Thoracic aorta (tissue), 2 donors: ENCODE results near the gene RASAL3. TPM values are rescaled to one million over a fixed set of nuclear protein-coding genes. Genes with fewer than 3 reads are reported as not detected.
"Not testable (repeated sequence)": the region's sequence is repeated elsewhere in the genome, so short reads cannot be mapped to it uniquely, and the experiment has no call there.

Experiments
- ATAC-seq: fragments of 150-250 bp; one replicate; pipeline ENCODE4 v1.8.0; 2017; ENCODE audit warnings: low read depth; ENCODE audit not compliant: insufficient number of reproducible peaks, low FRiP score
- DNase-seq: peaks from one replicate; pipeline ENCODE4 v3.0.0-alpha.2; 2020; ENCODE audit warnings: low spot score
- H3K27ac ChIP-seq, 2 donors: fragments of 200-600 bp; sonication (generic); 1 replicate in 1 of 2; 2 replicates in 1 of 2; pipeline ENCODE4 v1.5.1; 2016; ENCODE audit warnings: mild to moderate bottlenecking in 2 of 2, moderate library complexity in 2 of 2
- H3K27me3 ChIP-seq: fragments of 200-600 bp; sonication (generic); replicated peaks from 2 replicates; pipeline ENCODE4 v1.6.0; 2016; ENCODE audit warnings: mild to moderate bottlenecking; ENCODE audit not compliant: insufficient read depth
- H3K36me3 ChIP-seq: fragments of 200-600 bp; sonication (generic); one replicate; pipeline ENCODE4 v1.5.1; 2016
- H3K4me1 ChIP-seq, 2 donors: fragments of 200-600 bp; sonication (generic); 1 replicate in 1 of 2; 2 replicates in 1 of 2; pipeline versions ENCODE4 v1.5.1 to v1.6.0; 2016; ENCODE audit warnings: low read depth in 2 of 2, mild to moderate bottlenecking in 1 of 2; ENCODE audit not compliant: control insufficient read depth in 1 of 2
- H3K4me3 ChIP-seq: fragments of 200-600 bp; sonication (generic); 2 replicates; pipeline ENCODE4 v1.5.1; 2016; ENCODE audit warnings: mild to moderate bottlenecking
- H3K9me3 ChIP-seq: fragments of 200-600 bp; sonication (generic); 2 replicates; pipeline ENCODE4 v1.5.1; 2016
- total RNA-seq, 2 donors: library from RNA; depleted of rRNA; stranded (reverse); fragments of >200 nt; gene quantifications; one replicate each; pipeline versions ENCODE4 v1.1.0 to v1.2.3, GENCODE V29; 2016
- TF ChIP-seq, protein P1 (sequence below): fragments of 200-600 bp; sonication (generic); IDR thresholded peaks from one replicate; pipeline ENCODE4 v1.5.1; 2019; ENCODE audit warnings: antibody characterized with exemption

The RASAL3 gene
- total RNA-seq, 2 donors from 2014 or later = 4.1 to 5.1 TPM

DNA sequence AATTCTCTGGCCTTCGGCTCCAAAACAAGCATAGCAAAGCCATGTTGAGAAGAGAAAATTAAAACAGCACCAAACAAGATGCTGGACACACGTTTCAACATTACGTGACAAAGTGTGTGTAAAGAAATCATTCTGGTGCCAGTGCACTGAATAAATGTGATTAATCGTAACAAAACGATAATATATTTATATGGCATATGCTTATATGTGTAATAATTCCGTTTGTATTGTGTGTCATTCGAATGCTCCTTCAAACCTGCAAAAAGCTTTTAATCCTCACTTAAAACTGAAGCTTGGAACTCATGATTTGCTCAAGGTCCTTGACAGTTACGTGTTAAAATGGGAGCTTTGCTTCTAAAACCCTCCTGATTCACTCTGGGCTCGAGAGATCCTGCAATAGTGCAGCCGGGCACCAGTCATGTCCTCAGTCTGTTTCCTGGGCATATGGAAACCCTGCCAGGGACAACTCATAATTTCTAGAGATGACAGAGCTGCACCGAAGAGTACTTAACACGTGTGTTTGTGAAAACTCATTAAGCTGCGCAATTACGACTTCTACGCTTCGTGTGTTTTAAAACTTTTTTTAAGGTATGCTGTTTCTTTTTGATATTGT, 44.8 kb downstream of the RASAL3 start:
- Histone ChIP-seq H3K4me1 (peaks cover 14 to 51% of the 10 kb centered on the region in 2 donors), H3K27ac (peak overlapping the region; percentile 35 to 50), H3K9me3 (no peaks in the 10 kb centered on the region), H3K36me3 (peaks cover 21% of the 10 kb centered on the region), H3K4me3 (peak overlapping the region; percentile 84), H3K27me3 (no peaks in the 10 kb centered on the region)
- ATAC-seq = no peak
- TF ChIP-seq, protein P1, sequence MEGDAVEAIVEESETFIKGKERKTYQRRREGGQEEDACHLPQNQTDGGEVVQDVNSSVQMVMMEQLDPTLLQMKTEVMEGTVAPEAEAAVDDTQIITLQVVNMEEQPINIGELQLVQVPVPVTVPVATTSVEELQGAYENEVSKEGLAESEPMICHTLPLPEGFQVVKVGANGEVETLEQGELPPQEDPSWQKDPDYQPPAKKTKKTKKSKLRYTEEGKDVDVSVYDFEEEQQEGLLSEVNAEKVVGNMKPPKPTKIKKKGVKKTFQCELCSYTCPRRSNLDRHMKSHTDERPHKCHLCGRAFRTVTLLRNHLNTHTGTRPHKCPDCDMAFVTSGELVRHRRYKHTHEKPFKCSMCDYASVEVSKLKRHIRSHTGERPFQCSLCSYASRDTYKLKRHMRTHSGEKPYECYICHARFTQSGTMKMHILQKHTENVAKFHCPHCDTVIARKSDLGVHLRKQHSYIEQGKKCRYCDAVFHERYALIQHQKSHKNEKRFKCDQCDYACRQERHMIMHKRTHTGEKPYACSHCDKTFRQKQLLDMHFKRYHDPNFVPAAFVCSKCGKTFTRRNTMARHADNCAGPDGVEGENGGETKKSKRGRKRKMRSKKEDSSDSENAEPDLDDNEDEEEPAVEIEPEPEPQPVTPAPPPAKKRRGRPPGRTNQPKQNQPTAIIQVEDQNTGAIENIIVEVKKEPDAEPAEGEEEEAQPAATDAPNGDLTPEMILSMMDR = no peak
- no peak for DNase-seq

DNA sequence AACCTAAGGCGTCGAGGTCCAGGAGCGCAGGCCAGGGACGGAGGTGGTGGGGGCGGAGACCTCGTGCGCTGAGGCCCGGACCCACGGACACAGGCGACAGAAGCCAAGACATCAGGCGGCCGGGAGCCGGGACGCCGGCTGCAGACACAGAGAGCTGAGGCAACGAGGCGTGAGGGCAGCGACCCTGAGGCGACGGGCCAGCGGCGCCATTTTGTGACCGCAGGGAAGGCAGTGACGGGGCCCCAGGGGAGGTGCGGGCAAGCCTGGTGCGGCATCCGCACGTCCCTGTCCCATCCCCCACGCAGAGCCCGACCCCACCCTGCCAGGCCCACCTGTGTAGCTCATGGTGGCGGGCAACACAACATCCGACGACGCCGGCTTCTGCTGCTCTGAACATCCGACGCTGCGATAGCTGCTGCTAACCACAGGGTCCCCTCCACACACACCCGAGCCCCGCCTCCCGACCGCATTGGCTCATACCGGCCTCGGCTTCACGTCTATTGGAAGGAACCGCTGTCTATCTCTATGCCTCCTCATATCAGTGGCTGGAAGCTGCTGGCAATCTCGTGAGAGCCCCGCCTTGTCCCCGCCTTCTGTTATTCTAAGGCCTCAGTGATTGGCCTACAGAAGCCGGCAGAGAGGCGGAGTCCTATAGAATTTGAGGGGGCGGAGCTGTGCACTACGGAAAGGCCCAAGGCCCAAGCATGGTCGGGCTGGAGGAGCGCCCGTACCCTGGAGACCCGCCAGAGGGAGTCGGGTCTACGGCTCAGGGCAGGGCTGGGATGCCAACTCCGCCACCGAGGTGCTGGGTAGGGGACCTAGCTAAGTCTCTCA, 45.5 kb downstream of the RASAL3 start, which contains the start of gene AKAP8L:
TSS of gene AKAP8L (minus strand) at position 410 of the 834 bp plus-strand sequence. CDS start at position 345, 65 bp downstream.
- Histone ChIP-seq H3K27me3 (no peaks in the 10 kb centered on the region), H3K4me1 (peaks cover 14 to 56% of the 10 kb centered on the region in 2 donors), H3K4me3 (peak within 1 kb of the TSS; percentile 84), H3K9me3 (no peaks in the 10 kb centered on the region), H3K27ac (peak within 1 kb of the TSS; percentile 79 to 86), H3K36me3 (peaks cover 15% of the 10 kb centered on the region)
- peak; percentile 100 for DNase-seq
- TF ChIP-seq, protein P1 = peak; percentile 45
- ATAC-seq = peak; percentile 97

DNA sequence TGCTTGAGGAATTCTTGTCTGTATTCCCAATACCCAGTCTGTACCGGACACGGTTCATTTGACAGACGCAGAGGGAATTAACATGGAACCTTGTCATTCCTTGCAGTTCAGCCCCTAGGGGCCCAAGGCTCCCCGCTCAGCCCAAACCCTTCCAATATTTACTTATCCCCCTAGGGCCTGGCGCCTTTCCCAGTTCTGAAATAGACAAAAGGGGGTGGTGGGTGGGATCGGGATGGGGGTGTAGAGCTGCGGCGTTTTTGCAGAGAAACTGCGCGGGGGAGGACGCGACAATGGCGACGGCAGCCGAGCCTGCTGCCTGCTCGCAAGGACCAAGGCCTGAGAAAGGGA, 46.1 kb downstream of the RASAL3 start:
- Histone ChIP-seq H3K4me3 (peak overlapping the region; percentile 84), H3K36me3 (peaks cover 9% of the 10 kb centered on the region), H3K9me3 (no peaks in the 10 kb centered on the region), H3K27me3 (no peaks in the 10 kb centered on the region), H3K27ac (peak overlapping the region; percentile 79 to 86), H3K4me1 (peaks cover 20 to 62% of the 10 kb centered on the region in 2 donors)
- ATAC-seq (no peak), DNase-seq (no peak)
- TF ChIP-seq, protein P1 = no peak

DNA sequence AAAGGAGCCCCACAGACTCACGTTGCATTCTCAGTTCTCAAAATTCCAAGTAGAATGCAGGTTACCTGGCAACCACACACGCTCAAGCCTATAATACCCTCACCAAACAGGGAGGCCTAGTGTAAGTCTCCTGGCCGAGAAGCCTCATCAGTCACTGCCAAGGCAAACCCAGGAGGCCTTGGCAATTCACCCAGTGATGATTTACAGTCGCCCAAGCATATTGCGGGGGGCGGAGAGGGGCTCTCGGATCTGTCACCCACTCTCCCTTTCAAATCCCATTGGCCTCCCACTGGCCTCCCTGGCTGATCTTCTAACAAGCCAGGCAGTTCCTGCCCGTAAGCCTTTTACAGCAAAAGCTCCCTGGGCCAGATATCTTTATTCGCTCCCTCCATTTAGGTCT, 46.6 kb downstream of the RASAL3 start:
- Histone ChIP-seq H3K36me3 (peaks cover 4% of the 10 kb centered on the region), H3K27me3 (no peaks in the 10 kb centered on the region), H3K9me3 (no peaks in the 10 kb centered on the region), H3K27ac (peak overlapping the region; percentile 79 to 86), H3K4me1 (peaks cover 25 to 65% of the 10 kb centered on the region in 2 donors), H3K4me3 (peak overlapping the region; percentile 84)
- TF ChIP-seq, protein P1 = no peak
- no peak for DNase-seq
- ATAC-seq = no peak

DNA sequence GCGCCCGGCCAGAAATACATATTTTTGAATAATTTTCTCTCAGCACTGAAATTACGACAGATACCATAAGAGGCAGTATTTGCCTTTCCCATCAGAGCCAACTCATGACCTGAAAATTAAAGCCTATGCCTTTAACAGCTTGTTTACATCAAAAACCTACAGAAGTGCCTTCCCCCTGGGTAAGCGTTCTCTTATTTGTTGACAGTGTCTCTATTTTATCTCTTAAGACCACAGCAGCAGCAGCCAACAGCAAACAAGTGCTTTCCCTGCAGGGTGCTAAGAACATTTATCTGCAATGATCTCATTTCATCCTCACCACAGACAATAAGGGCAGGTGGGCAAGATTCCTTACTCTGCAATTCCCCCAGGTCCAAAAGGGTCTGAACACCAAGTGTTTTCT, 51.5 kb downstream of the RASAL3 start:
- Histone ChIP-seq H3K27me3 (no peaks in the 10 kb centered on the region), H3K27ac (peak overlapping the region; percentile 25 to 45), H3K9me3 (no peaks in the 10 kb centered on the region), H3K36me3 (peaks cover 9% of the 10 kb centered on the region), H3K4me3 (peak overlapping the region; percentile 27), H3K4me1 (peaks cover 43 to 74% of the 10 kb centered on the region in 2 donors)
- DNase-seq (no peak), ATAC-seq (no peak)
- TF ChIP-seq, protein P1 = no peak

DNA sequence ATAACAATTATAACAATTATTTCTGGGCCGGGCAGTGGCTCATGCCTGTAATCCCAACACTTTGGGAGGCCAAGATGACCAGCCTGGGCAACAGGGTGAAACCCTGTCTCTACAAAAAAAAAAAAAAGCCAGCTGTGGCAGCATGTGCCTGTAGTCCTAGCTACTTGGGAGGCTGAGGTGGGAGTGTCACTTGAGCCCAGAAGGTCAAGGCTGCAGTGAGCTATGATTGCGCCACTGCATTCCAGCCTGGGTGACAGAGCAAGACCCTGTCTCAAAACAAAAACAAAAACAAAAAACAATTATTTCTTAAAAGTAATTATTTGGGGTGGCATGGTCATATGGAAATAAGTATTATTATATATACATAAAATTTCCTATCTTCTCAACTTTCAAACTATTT, 53.0 kb downstream of the RASAL3 start:
- ATAC-seq, H3K27ac ChIP-seq, H3K4me3 ChIP-seq, H3K36me3 ChIP-seq, DNase-seq, H3K9me3 ChIP-seq, H3K27me3 ChIP-seq: not testable (repeated sequence)
- peaks cover 34 to 66% of the 10 kb centered on the region in 2 donors for H3K4me1 ChIP-seq
